Kidney (tissue), 14 donors: ENCODE data around the gene PEX10. TPM values are rescaled to one million over a fixed set of nuclear protein-coding genes. Genes with fewer than 3 reads are reported as not detected.

ENCODE experiments used
- DNase-seq, 5 donors: peaks; one replicate each; pipeline ENCODE4 v3.0.0-alpha.2; 2013 to 2020
- FAIRE-seq: peaks from 2 replicates; lab custom pipeline; 2012; peaks lifted over from hg19 to GRCh38; lab: Jason Lieb, UNC
- H3K27ac ChIP-seq, 2 donors: one replicate each; pipeline ENCODE4 v1.7.0; 2013; ENCODE audit warnings: low read depth in 2 of 2, low read length in 2 of 2, inconsistent platforms in 1 of 2
- H3K27me3 ChIP-seq: one replicate; pipeline ENCODE4 v1.7.1; 2013; ENCODE audit warnings: low read length, inconsistent platforms; ENCODE audit not compliant: control insufficient read depth, insufficient read depth
- H3K36me3 ChIP-seq, 3 donors: one replicate each; pipeline versions ENCODE4 v1.7.0 to v1.7.1; 2013; ENCODE audit warnings: low read length in 3 of 3, control low read depth in 1 of 3, inconsistent platforms in 1 of 3; ENCODE audit not compliant: insufficient read depth in 3 of 3, control insufficient read depth in 2 of 3
- H3K4me1 ChIP-seq, 3 donors: one replicate each; pipeline versions ENCODE4 v1.7.0 to v1.7.1; 2013; ENCODE audit warnings: low read length in 3 of 3, inconsistent platforms in 1 of 3, low read depth in 1 of 3; ENCODE audit not compliant: control insufficient read depth in 2 of 3, insufficient read depth in 2 of 3
- H3K4me3 ChIP-seq, 3 donors: one replicate each; pipeline versions ENCODE4 v1.7.0 to v1.8.1; 2013; ENCODE audit warnings: low read length in 3 of 3, control low read depth in 1 of 3, inconsistent platforms in 1 of 3
- H3K9ac ChIP-seq, 3 donors: one replicate each; pipeline versions ENCODE4 v1.7.0 to v1.7.1; 2013; ENCODE audit warnings: low read length in 3 of 3, control low read depth in 1 of 3, inconsistent platforms in 1 of 3
- H3K9me3 ChIP-seq, 3 donors: one replicate each; pipeline versions ENCODE4 v1.7.0 to v1.7.1; 2013; ENCODE audit warnings: low read length in 3 of 3, control low read depth in 1 of 3, inconsistent platforms in 1 of 3; ENCODE audit not compliant: control insufficient read depth in 2 of 3, insufficient read depth in 1 of 3
- CTCF ChIP-seq: IDR thresholded peaks from 3 replicates; pipeline ENCODE4 v1.5.1; 2012; ENCODE audit warnings: mild to moderate bottlenecking, moderate library complexity, borderline replicate concordance; ENCODE audit not compliant: insufficient read depth; ENCODE audit errors: extremely low read depth
- intact Hi-C: fragments of 100-400 bp; cut with DNase I; formaldehyde crosslinking; loops from one replicate; pipeline ENCODE4 v1.11.1; 2022
- polyA plus RNA-seq: library from polyadenylated mRNA; stranded (reverse); fragments of 350-450 nt; fragmentation: Illumina TruSeq; extraction: RNeasy Lipid Tissue Mini Kit (QIAGEN cat#74804); gene quantifications from one replicate; pipeline ENCODE4 v1.2.3, GENCODE V29; 2014; ENCODE audit warnings: low read depth, low replicate concordance; ENCODE audit not compliant: insufficient read depth
- total RNA-seq: library from RNA; stranded (reverse); fragmentation: NEBNext Ultra II Directional; extraction: Animal tissue kit (Norgen Biotek cat#: 25700); gene quantifications from one replicate; pipeline ENCODE4 v1.2.1, GENCODE V29; 2021
- donor health status: control.
- donor health status: control.
- donor health status: control.
- donor health status: control.
- donor health status: control.
- donor health status: DM: yes; HTN: yes; CAD: no.
- donor health status: Normal renal cell carcinoma (clear cell type).

Gene PEX10
- total and polyA plus RNA-seq, 2 donors from 2014 or later = 25.6 to 26.8 TPM

DNA sequence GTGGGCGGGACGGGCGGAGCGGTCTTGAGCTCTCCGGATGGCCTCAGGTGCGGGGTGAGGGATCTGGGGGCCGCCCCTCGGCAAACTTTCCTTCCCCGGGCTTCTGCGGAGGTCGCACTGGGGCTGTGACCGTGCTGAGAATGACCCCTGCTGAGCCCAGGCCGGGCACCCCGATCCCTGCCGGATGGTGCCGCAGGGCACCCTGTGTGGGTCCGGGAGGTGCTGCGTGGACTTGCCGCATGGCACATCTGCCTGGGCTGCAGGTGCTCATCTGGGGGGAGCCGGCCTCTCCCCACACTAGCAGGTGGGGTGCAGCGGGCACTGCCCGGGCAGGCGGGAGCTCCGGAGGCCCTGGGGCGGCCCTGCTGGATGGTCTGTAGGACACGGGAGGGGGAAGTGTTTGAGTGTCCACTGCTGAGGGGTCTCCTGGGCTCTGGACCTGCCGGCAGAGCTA, 31.8 kb upstream of the PEX10 start:
- intact Hi-C loops = no loop called here

GRCh38 chr1:2443277-2444137, 31.1 kb upstream of the PEX10 start:
- Histone ChIP-seq H3K27ac (no peak overlapping the region), H3K4me3 (no peak overlapping the region), H3K27me3 (peaks cover 11% of the 10 kb centered on the region), H3K9ac (no peak overlapping the region), H3K9me3 (no peaks in the 10 kb centered on the region), H3K4me1 (no peaks in the 10 kb centered on the region), H3K36me3 (no peaks in the 10 kb centered on the region)
- no peak for TF ChIP-seq CTCF
- FAIRE-seq (no peak), DNase-seq (peak in 2 of 5 donors; percentile 31 to 40)
- intact Hi-C loops = no loop called here

More for the DNA sequence above, 31.8 kb upstream of the PEX10 start:
- H3K4me1 ChIP-seq = no peaks in the 10 kb centered on the region
- no peaks in the 10 kb centered on the region for H3K36me3 ChIP-seq
- H3K9me3 ChIP-seq = no peaks in the 10 kb centered on the region
- no peak overlapping the region for H3K4me3 ChIP-seq
- H3K27ac ChIP-seq = no peak overlapping the region
- peaks cover 11% of the 10 kb centered on the region for H3K27me3 ChIP-seq
- H3K9ac ChIP-seq = no peak overlapping the region
- no peak for FAIRE-seq
- DNase-seq = no peak
- TF ChIP-seq CTCF = no peak

DNA sequence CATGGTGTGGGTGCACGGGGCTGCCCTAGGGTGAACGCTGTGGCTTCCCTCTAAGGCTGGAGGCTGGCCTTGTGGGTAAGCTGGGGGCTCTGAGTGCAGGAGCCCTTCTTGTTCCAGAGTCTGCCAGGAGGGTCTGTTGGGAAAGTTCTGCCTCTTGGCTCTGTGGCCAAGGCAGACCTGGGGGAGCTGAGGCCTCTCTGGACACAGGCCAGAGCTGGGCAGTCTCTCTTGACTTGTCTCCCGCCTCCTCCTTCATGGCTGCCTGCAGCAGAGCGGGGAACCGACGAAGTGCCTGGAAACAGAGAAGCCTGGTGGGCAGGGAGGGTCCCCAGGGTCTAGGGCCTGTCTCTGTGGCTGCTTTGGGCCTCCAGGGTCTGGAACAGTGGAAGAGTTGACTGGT, 30.3 kb upstream of the PEX10 start:
- no peak overlapping the region for H3K9ac ChIP-seq
- no peak overlapping the region for H3K4me3 ChIP-seq
- FAIRE-seq (no peak), DNase-seq (no peak)
- H3K4me1 ChIP-seq = no peaks in the 10 kb centered on the region
- H3K27ac ChIP-seq = no peak overlapping the region
- no peak for TF ChIP-seq CTCF
- intact Hi-C loops = no loop called here
- peaks cover 11% of the 10 kb centered on the region for H3K27me3 ChIP-seq
- no peaks in the 10 kb centered on the region for H3K9me3 ChIP-seq
- no peaks in the 10 kb centered on the region for H3K36me3 ChIP-seq
